ENCODE data around the gene NRCAM.

The NRCAM gene

DNA sequence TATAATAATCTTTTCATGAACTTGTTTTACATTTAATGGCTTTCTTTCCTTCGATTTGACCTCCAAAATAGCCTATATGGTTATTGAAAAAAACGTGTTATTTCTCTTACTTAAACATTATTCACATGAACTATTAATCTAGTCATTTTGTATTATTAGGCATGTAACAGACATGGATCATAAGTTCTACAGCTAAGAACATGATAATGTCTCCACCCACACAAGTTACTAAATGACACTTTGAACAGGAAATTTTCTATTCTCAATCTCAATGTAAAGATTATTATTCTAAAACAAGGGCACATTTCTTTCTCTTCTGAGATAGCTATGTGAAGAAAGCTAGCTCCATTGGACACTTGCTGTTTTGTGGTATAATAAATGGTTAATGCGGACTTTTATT lies 336.0 kb downstream of the NRCAM start:
- CTCF ChIA-PET, result no interaction called here
- TF ChIP-seq ARNT (IDR thresholded peaks at IDR 0.05) (no peak), FOXA1 (IDR thresholded peaks at IDR 0.05) (no peak), TARDBP (IDR thresholded peaks at IDR 0.05) (no peak), LEF1 (IDR thresholded peaks at IDR 0.05; ENCODE audit: borderline replicate concordance) (no peak), FOXM1 (IDR thresholded peaks at IDR 0.05; ENCODE audit: borderline replicate concordance) (no peak), HDGF (IDR thresholded peaks at IDR 0.05; ENCODE audit: borderline replicate concordance) (no peak), NFRKB (IDR thresholded peaks at IDR 0.05) (no peak), ELF4 (IDR thresholded peaks at IDR 0.05) (no peak), BHLHE40 (IDR thresholded peaks at IDR 0.05; ENCODE audit: borderline replicate concordance) (no peak), FOXK2 (IDR thresholded peaks at IDR 0.05) (no peak), ZNF384 (IDR thresholded peaks at IDR 0.05) (no peak), L3MBTL2 (conservative IDR thresholded peaks at IDR 0.05) (no peak)
- TF ChIP-seq, protein P1, sequence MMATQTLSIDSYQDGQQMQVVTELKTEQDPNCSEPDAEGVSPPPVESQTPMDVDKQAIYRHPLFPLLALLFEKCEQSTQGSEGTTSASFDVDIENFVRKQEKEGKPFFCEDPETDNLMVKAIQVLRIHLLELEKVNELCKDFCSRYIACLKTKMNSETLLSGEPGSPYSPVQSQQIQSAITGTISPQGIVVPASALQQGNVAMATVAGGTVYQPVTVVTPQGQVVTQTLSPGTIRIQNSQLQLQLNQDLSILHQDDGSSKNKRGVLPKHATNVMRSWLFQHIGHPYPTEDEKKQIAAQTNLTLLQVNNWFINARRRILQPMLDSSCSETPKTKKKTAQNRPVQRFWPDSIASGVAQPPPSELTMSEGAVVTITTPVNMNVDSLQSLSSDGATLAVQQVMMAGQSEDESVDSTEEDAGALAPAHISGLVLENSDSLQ (IDR thresholded peaks at IDR 0.05), result no peak
- POLR2A ChIA-PET, result no interaction called here
- DNase-seq (ENCODE audit: extremely low spot score), result no peak

DNA sequence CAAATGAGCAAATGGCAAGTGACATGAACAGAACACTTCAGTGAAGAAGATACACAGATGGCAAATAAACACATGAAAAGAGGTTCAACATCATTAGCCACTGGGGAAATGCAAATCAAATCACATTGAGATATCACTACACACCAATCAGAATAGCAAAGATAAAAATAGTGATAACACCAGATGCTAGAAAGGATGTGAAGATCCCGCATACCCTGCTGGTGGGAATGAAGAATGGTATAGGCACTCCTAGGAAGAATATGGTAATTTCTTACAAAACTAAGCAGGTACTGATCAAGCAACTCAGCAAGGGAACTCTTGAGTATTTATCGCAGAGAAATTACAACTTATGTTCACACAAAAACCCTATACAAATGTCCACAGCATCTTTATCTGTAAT lies 337.3 kb downstream of the NRCAM start:
- ChIA-PET CTCF (interaction anchor here (2.4 kb wide), 1 partner anchor 27 kb away, joined by 5 read pairs; no protein-coding TSS in a partner anchor), POLR2A (no interaction called here)
- TF ChIP-seq, protein P1 (IDR thresholded peaks at IDR 0.05), result no peak
- TF ChIP-seq FOXA1 (IDR thresholded peaks at IDR 0.05), result no peak
- TF ChIP-seq ARNT (IDR thresholded peaks at IDR 0.05), result no peak
- TF ChIP-seq HDGF (IDR thresholded peaks at IDR 0.05; ENCODE audit: borderline replicate concordance), result no peak
- no peak for TF ChIP-seq CTBP1 (IDR thresholded peaks at IDR 0.05; ENCODE audit: borderline replicate concordance)
- TF ChIP-seq BHLHE40 (IDR thresholded peaks at IDR 0.05; ENCODE audit: borderline replicate concordance), result no peak
- no peak for TF ChIP-seq SP1 (IDR thresholded peaks at IDR 0.05)
- TF ChIP-seq FOXM1 (IDR thresholded peaks at IDR 0.05; ENCODE audit: borderline replicate concordance), result no peak
- TF ChIP-seq SUZ12 (IDR thresholded peaks at IDR 0.05), result no peak
- DNase-seq (ENCODE audit: extremely low spot score), result no peak

DNA sequence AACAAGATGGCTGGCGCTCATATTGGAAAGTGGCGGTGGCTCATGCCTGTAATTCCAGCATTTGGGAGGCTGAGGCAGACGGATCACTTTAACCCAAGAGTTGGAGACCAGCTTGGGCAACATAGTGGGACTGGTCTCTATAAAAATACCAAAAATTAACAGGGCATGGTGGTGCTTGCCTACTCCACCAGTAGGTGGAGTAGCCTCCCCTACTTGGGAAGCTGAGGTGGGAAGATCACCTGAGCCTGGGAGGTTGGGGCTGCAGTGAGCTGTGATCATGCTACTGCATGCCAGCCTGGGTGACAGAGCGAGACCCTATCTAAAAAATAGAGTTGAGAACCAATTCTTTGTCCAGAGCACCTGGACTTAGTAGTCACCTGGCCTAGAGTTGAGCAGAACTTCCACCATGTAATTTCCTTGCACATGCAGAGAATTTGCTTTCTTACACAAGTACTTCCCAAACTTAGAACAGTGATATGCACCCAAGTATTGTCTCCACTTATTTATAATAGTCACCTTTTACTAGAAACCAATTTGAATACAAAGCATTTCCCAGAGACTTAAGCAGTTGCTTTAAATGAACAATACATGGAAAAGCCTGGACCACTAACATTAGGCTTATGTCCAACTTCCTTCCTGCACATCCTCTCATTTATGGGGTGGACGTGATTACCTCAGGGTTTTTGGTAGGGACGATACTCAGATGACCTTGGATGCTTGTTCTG lies 342.0 kb downstream of the NRCAM start:
- ChIA-PET POLR2A (no interaction called here), CTCF (interaction anchor here (0.6 to 1.4 kb wide), 4 partner anchors 16 to 1279 kb away, joined by 3 to 6 read pairs (median 4); partner anchors contain the start of gene LAMB4)
- DNase-seq (ENCODE audit: extremely low spot score), result peak; percentile 17
- TF ChIP-seq SP1 (IDR thresholded peaks at IDR 0.05), result no peak
- TF ChIP-seq ELF4 (IDR thresholded peaks at IDR 0.05), result no peak
- no peak for TF ChIP-seq BHLHE40 (IDR thresholded peaks at IDR 0.05; ENCODE audit: borderline replicate concordance)
- TF ChIP-seq ZNF384 (IDR thresholded peaks at IDR 0.05), result no peak
- no peak for TF ChIP-seq L3MBTL2 (conservative IDR thresholded peaks at IDR 0.05)
- TF ChIP-seq LEF1 (IDR thresholded peaks at IDR 0.05; ENCODE audit: borderline replicate concordance), result no peak
- no peak for TF ChIP-seq FOXM1 (IDR thresholded peaks at IDR 0.05; ENCODE audit: borderline replicate concordance)
- TF ChIP-seq ARNT (IDR thresholded peaks at IDR 0.05), result no peak
- no peak for TF ChIP-seq NFRKB (IDR thresholded peaks at IDR 0.05)
- TF ChIP-seq SUZ12 (IDR thresholded peaks at IDR 0.05), result no peak
- TF ChIP-seq FOXA1 (IDR thresholded peaks at IDR 0.05), result no peak
- no peak for TF ChIP-seq HDGF (IDR thresholded peaks at IDR 0.05; ENCODE audit: borderline replicate concordance)

DNA sequence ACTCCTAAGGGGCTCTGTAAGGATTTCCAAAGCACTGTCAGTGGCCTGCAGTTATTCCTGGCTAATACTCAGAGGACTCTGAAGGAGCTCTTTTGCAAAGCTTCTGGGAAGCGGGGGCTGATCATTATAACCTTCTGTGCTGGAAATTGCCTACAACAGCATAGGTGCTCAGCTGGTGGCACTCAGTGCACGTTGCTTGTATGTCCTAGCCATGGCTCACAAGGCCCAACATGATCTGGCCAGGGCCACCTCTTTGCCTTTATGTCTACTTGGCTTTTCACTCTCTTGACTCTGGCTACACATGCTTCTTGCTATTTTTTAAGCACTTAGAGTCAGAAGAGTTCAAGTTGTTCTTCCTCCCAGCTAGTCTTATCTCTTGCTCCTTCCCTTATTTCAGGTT lies 343.6 kb downstream of the NRCAM start:
- TF ChIP-seq SP1 (IDR thresholded peaks at IDR 0.05) (no peak), NFRKB (IDR thresholded peaks at IDR 0.05) (no peak), BHLHE40 (IDR thresholded peaks at IDR 0.05; ENCODE audit: borderline replicate concordance) (no peak), ZNF384 (IDR thresholded peaks at IDR 0.05) (no peak), CTBP1 (IDR thresholded peaks at IDR 0.05; ENCODE audit: borderline replicate concordance) (no peak), FOXA1 (IDR thresholded peaks at IDR 0.05) (no peak), L3MBTL2 (conservative IDR thresholded peaks at IDR 0.05) (no peak), SUZ12 (IDR thresholded peaks at IDR 0.05) (no peak), HDGF (IDR thresholded peaks at IDR 0.05; ENCODE audit: borderline replicate concordance) (no peak), ARNT (IDR thresholded peaks at IDR 0.05) (no peak), FOXM1 (IDR thresholded peaks at IDR 0.05; ENCODE audit: borderline replicate concordance) (no peak)
- DNase-seq (ENCODE audit: extremely low spot score), result no peak
- ChIA-PET POLR2A (no interaction called here), CTCF (interaction anchor here (1.0 to 1.7 kb wide), 2 partner anchors 9 to 33 kb away, joined by 3 to 5 read pairs; no protein-coding TSS in a partner anchor)

DNA sequence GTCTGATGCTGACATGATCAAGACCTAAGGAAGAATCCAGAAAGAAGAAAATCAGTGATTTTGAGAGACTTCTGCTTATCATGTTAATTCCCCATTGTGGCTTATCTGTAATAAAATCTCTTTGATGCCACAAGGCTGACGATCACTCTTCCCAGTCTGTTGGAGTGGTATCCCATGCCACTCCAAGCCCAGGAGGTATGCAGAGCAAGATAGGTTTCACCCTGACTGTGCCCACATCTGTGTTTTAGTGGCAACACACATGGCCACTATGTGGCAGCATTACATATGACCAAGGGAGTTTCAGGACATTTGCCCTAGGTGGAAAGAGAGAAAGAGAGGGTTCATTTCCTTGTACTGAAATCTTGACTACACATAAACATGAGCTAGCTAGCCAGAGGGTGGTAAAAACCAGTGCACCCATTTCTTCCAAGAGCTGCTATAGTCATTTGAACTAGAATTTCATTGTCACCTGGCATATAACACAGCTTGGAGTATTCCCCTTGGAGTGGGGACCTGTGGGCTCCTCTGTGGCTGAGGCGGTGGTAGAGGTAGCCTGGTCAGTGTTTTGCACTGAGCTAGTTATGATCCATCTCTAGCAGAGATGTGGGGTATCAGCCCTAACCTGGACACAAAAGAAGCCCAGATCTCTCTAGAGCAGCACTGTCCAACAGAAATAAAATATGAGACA lies 346.9 kb downstream of the NRCAM start:
- no peak for DNase-seq (ENCODE audit: extremely low spot score)
- TF ChIP-seq FOXK2 (IDR thresholded peaks at IDR 0.05) (no peak), SUZ12 (IDR thresholded peaks at IDR 0.05) (no peak), FOXA1 (IDR thresholded peaks at IDR 0.05) (no peak), TARDBP (IDR thresholded peaks at IDR 0.05) (no peak), BHLHE40 (IDR thresholded peaks at IDR 0.05; ENCODE audit: borderline replicate concordance) (no peak), FOXM1 (IDR thresholded peaks at IDR 0.05; ENCODE audit: borderline replicate concordance) (no peak), L3MBTL2 (conservative IDR thresholded peaks at IDR 0.05) (no peak), CTBP1 (IDR thresholded peaks at IDR 0.05; ENCODE audit: borderline replicate concordance) (no peak), SP1 (IDR thresholded peaks at IDR 0.05) (no peak), NFRKB (IDR thresholded peaks at IDR 0.05) (no peak), HDGF (IDR thresholded peaks at IDR 0.05; ENCODE audit: borderline replicate concordance) (no peak), ARNT (IDR thresholded peaks at IDR 0.05) (no peak), ELF4 (IDR thresholded peaks at IDR 0.05) (no peak)
- TF ChIP-seq, protein P1 (IDR thresholded peaks at IDR 0.05), result no peak
- CTCF ChIA-PET, result interaction anchor here (0.8 kb wide), 1 partner anchor 12 kb away, joined by 3 read pairs; no protein-coding TSS in a partner anchor
- POLR2A ChIA-PET, result no interaction called here
